GM19455 (cell line): ENCODE measurements around the gene HLA-DQB1.
"Not testable (repeated sequence)": the region's sequence is repeated elsewhere in the genome, so short reads cannot be mapped to it uniquely, and the experiment has no call there.

Source experiments
- ATAC-seq: cut with Tn5 transposase; IDR thresholded peaks from one replicate; pipeline ENCODE4 v1.9.1; 2021; ENCODE audit not compliant: unreplicated experiment

Gene HLA-DQB1

DNA sequence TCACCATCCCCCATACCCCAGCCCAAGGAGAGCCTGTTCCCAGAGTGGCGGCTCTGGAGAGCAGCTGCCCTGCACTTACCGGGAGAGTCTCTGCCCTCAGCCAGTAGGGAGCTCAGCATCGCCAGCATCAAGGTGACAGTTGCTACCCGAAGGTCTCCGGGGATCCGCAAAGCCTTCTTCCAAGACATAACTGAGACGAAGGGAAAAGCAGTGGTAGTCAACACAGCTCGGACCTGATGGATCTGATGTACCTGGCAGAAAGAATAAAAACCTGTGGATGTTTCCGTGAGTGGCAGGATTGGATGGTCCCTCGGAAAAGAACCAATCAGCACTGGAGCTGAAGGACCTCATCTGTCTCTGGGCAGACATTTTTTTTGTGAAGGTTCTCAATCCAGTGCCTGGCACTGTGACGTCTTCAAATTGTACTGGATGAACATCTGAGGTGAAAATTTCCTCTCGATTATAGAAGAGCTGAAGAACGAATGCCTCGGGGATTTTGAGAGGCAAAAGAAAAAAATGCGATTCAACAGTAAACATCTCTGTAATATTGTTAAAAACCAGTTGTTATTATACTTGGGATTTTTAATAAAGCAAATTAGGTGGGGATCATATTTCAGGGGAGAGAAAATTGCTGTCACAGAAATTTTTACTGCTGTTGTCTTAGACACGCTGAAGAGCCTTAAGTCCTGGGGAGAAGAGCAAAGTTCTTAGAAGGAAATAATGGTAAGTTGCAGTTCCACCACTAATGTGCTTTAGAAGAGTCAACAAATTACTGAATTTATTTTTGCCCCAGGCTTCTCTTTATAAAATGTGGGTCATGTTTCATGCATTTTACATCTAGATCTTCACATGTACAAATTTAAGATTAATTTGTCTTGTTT, at the start of gene HLA-DQB1:
HLA-DQB1 (minus strand) TSS at position 238 of the 881 bp plus-strand sequence; CDS start at position 188, 50 bp downstream.
- peak; percentile 82 for ATAC-seq

DNA sequence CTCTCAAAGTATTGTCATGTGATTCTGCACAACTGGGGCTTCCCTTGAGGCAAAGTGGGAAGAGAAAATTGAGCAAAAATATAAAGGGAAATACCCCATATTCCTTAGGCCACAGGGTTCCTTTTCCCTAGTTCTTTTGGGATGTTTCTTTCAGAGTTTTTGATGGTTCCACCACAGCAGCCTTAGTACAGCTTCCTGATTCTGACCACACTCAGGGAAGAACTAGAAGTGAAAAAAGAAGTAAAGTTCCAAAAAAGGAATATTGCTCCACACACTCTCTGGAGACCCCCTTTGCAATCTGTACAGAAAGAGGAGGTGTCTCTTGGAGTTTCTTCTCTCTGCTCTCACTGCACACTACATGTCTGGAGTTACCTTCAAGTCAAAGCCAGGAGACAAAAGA, 46.8 kb upstream of the HLA-DQB1 start:
- ATAC-seq = no peak

DNA sequence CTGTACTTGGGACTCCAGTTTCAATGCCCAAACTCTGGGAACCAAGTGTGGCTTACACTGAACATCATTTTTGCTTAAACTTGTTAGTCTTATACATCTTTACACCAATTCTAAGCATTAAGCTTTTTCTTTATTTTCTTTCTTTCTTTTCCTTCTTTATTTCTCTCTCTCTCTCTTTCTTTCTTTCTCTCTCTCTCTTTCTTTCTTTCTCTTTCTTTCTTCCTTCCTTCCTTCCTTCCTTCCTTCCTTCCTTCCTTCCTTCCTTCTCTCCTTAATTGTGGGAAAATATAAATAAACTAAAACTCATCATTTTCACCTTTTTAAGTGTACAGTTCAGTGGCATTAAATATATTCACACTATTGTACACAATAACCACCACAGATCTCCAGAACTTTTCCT, 43.2 kb upstream of the HLA-DQB1 start:
- no peak for ATAC-seq

DNA sequence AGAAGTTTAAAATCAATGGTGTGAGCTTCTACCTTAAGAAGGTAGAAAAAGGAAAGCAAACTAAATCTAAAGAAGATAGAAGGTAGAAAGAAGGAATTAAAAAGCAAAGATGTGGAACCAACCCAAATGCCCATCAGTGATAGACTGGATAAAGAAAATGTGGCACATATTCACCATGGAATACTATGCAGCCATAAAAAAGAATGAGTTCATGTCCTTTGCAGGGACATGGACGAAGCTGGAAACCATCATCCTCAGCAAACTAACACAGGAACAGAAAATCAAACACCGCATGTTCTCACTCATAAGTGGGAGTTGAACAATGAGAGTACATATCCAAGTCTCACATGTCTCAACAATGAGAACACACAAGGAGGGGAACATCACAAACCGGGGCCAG, 38.7 kb upstream of the HLA-DQB1 start:
- ATAC-seq = not testable (repeated sequence)

- no peak for ATAC-seq
Measured at GRCh38 chr6:32703347-32703746, 36.9 kb upstream of the HLA-DQB1 start.

- no peak for ATAC-seq
Measured at GRCh38 chr6:32700391-32701040, 34.1 kb upstream of the HLA-DQB1 start.

GRCh38 chr6:32697031-32697430, 30.6 kb upstream of the HLA-DQB1 start:
- no peak for ATAC-seq

DNA sequence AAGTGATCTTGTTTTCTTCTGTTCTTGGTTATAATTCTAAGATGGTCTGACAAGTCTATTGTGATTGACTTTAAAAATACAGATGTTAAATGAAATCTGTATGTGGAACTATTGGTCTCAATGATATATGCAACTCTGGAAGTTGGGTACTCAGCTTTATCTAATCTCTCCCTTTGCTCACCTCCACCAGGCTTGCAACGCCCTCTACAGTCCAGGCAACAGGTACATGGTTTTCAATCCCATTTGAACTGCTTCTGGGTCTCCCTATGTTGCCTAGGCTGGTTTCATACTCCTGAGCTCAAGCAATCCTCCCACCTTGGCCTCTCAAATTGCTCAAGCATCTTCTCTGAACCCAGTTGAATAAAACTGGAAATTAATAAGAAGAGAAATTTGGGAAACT, 25.6 kb upstream of the HLA-DQB1 start:
- ATAC-seq = no peak

DNA sequence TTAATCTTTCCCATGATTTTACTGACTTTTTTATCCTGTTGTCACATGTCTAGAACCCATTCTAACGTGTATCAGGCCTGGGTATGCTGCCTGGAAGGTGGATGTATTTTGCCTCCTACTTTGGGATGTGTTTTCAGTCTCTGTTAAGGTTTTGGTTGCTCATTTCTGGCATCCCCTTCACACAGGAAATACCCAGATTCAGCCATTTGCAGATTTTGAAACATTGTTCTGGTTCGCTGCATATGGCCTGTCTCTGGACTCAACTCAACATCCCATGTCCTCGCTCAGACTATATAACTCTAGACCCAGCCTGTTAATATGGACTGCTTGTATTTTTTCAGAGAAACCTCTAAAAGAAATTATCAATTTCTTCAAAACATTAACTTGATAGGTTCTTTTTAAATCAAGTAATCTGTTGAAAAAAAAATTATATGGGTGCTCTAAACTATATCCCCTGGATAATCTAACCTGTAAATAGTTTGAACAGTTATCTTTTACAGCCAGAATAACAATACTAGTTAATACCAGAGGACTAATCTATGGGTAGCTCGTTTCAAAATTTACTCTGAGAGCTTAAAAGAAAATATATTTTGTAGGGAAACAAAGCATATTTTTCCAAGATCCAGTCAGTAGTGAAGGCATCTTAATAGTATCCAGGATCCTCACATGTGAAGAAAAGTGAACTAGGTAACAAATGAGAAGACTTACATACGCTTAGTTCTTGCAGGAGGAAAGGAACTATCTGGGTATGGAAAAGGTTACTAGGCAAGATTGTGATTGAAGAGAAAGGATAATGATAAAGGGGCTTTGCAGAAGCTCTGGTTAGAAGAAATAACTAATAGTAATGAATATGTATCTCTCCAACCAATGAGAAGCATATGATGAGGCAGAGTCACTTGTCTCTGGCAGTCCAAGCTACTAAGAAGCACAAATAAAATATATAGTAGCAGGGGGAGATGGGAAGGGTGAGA, 23.4 kb upstream of the HLA-DQB1 start:
- no peak for ATAC-seq

DNA sequence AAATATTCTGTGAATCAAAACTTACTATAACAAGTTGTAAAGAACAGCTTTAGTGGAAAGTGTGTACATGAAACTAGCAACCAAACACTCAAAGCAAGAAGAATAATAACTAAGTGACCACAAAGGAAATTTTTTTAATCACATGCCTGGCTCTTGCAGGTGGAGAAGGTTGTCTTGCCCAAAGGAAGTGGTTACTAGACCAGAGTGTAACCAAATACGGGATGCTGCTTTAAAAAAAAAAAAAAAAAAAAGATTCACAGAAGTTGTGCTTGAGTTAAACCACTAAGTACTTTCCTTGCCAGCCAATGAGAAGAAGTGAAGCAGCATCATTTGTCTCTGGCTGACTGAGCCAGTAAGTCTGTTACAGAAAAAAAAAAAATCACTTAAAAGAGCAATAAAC, 19.1 kb upstream of the HLA-DQB1 start:
- peak; percentile 82 for ATAC-seq

DNA sequence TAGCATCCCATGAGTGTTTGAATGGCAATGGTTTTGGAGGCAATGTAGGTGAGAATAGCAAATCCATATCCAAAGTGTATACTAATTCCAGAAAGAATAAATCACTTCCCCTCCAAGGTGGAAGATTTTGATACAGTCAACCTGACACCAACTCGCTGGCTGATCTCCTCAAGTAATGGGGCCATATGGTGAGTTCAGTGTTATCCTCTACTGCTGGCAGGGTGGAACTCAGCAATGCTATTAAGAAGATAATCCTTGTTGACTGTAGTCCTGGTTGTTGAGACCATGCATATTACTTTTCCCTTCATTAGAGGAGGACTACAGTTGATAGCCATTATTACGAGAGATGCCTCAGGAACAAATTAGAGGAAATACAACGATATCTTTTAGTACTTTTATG, 17.8 kb upstream of the HLA-DQB1 start:
- no peak for ATAC-seq

GRCh38 chr6:32680055-32680454, 13.6 kb upstream of the HLA-DQB1 start:
- no peak for ATAC-seq

- ATAC-seq = no peak
Measured at GRCh38 chr6:32679492-32679891, 13.0 kb upstream of the HLA-DQB1 start.

DNA sequence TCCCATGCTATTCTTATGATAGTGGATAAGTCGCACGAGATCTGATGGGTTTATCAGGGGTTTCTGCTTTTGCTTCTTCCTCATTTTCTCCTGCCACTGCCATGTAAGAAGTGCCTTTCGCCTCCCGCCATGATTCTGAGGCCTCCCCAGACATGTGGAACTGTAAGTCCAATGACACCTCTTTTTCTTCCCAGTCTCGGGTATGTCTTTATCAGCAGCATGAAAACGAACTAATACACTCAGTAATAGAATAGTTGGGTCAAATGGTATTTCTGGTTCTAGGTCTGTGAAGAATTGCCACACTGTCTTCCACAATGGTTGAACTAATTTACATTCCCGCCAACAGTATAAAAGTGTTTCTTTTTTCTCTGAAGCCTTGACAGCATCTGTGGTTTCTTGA, 7.7 kb upstream of the HLA-DQB1 start:
- not testable (repeated sequence) for ATAC-seq

GRCh38 chr6:32671908-32672307, 5.5 kb upstream of the HLA-DQB1 start:
- not testable (repeated sequence) for ATAC-seq

DNA sequence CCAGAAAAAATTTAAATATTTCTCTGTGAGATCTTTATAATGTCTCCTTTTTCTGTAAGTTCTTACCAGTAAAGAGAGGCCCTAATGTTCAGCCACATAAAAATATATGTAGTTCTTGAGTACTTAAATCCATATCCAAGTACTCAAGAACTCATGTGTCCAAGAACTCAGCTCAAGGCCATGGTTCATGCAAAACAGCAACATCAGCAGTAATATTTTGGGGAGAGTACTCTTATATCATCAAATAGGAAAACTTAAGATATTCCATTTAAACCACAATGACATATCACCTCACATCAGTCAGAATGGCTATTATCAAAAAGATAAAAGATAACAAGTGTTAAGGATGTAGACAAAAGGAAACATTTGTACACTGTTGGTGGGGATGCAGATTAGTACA, 3.4 kb upstream of the HLA-DQB1 start:
- no peak for ATAC-seq

DNA sequence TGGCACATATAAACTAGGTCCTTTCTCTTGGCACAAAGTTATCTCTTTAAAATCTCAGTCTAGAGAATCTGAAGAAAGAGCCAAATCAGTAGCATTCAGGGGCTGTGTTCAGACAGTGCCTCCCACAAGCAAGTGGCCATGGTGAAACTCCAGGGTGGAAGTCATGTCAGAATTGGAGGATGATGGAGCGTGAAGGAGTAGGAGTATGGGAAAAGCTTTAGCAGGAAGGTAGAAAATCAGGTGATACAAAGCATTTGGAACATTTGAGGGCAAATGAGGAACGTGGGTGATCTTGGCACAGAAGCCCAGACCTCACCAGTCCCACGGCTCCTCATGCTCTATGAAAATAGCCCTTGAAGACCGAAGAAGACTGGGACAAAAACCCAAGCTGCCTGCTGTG, 2.8 kb upstream of the HLA-DQB1 start:
- no peak for ATAC-seq

- no peak for ATAC-seq
Measured at GRCh38 chr6:32668226-32668747, 1.8 kb upstream of the HLA-DQB1 start.

DNA sequence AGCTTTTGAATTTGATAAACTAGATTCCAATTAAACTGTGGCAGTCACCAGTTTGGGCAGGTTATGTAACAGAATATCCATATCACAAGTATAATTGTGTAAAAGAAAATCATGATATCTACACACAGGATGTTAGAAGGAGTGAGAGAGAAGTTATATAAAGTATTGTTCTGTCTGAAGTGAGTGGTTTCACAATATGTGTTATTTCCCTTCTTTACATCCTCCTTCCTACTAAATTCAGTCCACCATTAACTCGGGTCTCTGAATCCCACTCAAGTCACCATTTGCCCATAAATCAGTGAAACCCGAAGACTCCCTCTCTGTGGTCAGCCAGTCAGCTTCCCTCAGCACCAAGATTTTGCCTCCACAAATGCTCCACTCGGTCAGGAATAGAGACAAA, 796 bp downstream of the HLA-DQB1 start:
- ATAC-seq = no peak

GRCh38 chr6:32664827-32665362, 1.6 kb downstream of the HLA-DQB1 start:
- ATAC-seq = no peak

DNA sequence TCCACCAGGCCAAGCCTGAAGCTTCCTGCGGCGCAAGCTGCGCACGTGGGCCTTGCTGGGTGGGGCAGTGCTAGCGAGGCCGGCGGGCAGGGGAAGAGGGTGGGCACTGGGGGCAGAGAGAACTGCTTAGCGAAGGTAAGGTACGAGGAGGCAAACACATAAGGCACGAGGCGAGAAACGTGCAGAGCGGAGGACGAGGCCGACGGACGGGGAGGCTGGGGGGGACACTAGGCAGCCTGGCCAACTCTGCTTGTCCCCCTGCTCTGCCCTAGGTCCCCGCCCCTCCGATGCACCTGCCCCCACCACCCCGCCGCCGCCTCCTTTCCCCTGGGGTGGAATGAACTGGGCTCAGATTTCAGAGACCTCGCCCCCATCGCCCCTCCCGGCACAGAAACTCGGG, 2.1 kb downstream of the HLA-DQB1 start:
- ATAC-seq = no peak
